ENCODE results near the gene CS. TPM values are rescaled to one million over a fixed set of nuclear protein-coding genes. Genes with fewer than 3 reads are reported as not detected.

The CS gene
- polyA plus RNA-seq, 1 of the 3 experiments (the other 2 are of a cell fraction), result 121 TPM

DNA sequence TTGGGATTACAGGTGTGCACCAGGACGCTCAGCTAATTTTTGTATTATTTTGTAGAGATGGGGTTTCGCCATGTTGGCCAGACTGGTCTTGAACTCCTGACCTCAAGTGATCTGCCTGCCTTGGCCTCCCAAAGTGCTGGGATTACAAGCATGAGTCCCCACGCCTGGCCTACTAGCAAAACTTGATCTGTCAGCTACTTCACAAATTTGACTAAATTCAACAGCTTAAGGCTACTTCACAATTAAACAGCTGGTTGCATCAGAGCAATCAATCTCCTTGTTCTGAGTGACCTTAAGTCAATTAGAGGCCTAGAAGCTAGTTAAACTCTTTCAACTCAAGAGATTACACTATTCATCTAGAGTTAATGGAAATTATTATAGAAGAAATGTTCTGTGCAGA, 21.2 kb downstream of the CS start:
- DNase-seq, result no peak
- H3K27me3 ChIP-seq (ENCODE audit: insufficient read depth), result no peaks in the 10 kb centered on the region
- no peaks in the 10 kb centered on the region for H3K4me1 ChIP-seq (ENCODE audit: control insufficient read depth in 1 of 2, insufficient read depth in 2 of 2, low read depth in 1 of 2, low read length in 1 of 2)
- H3K9ac ChIP-seq, result no peak overlapping the region
- peaks cover 17% of the 10 kb centered on the region for H3F3A ChIP-seq (replicated peaks; ENCODE audit: insufficient read depth)
- ChIA-PET CTCF (interaction anchor here (0.7 to 3.4 kb wide), 2 partner anchors 10 to 12 kb away, joined by 3 to 18 read pairs; partner anchors contain the start of gene COQ10A), POLR2A (no interaction called here)
- H3K9me3 ChIP-seq, result no peaks in the 10 kb centered on the region
- H3K4me2 ChIP-seq, result no peak overlapping the region
- no peaks in the 10 kb centered on the region for H3K9me2 ChIP-seq
- TF ChIP-seq RFX5 (IDR thresholded peaks at IDR 0.05; ENCODE audit: low read length), result no peak
- no peak for TF ChIP-seq ELF1 (IDR thresholded peaks at IDR 0.05)
- no peak overlapping the region for H3K4me3 ChIP-seq (ENCODE audit: low read depth in 2 of 2, low read length in 1 of 2)
- 0 out of 2 replicates have a peak, but pooled peaks cover 4% of the 10 kb centered on the region for H3K79me2 ChIP-seq (ENCODE audit: insufficient read depth)
- WGBS (ENCODE audit: low lambda C conversion rate), result 100% methylated on average over 3 of the region's 3 CpGs
- no peaks in the 10 kb centered on the region for H4K20me1 ChIP-seq (ENCODE audit: insufficient read depth)
- H2AFZ ChIP-seq (ENCODE audit: low read depth), result no peak overlapping the region
- no peak overlapping the region for H3K27ac ChIP-seq (ENCODE audit: low read depth in 2 of 2, low read length in 1 of 2)
- peaks cover 52 to 83% of the 10 kb centered on the region in 2 experiments for H3K36me3 ChIP-seq (replicated peaks in 1 of 2; ENCODE audit: control insufficient read depth in 1 of 2, insufficient read depth in 2 of 2, low read length in 1 of 2)

DNA sequence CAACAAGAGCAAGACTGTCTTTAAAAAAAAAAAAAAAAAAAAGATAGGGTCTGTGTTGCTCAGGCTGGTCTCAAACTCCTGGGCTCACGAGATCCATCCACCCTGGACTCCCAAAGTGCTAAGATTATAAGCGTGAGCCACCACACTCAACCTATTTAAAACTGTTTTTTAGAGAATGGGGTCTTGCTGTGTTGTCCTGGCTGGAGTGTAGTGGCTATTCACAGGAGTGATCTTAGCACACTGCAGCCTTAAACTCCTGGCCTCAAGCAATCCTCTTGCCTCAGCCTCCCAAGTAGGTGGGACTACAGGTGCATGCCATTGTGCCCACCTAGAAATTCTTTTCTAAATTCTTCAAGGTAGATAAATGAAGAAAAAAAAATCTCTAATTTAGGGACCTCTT, 25.8 kb downstream of the CS start:
- H3K36me3 ChIP-seq (replicated peaks in 1 of 2; ENCODE audit: control insufficient read depth in 1 of 2, insufficient read depth in 2 of 2, low read length in 1 of 2), result peaks cover 58 to 62% of the 10 kb centered on the region in 2 experiments
- peaks cover 39% of the 10 kb centered on the region for H3F3A ChIP-seq (replicated peaks; ENCODE audit: insufficient read depth)
- no peak overlapping the region for H2AFZ ChIP-seq (ENCODE audit: low read depth)
- 0 out of 2 replicates have a peak, but pooled peaks cover 4% of the 10 kb centered on the region for H3K79me2 ChIP-seq (ENCODE audit: insufficient read depth)
- DNase-seq, result no peak
- no peak overlapping the region for H3K9ac ChIP-seq
- WGBS (ENCODE audit: low lambda C conversion rate), result 93% methylated on average over 2 of the region's 2 CpGs
- H3K9me3 ChIP-seq, result no peaks in the 10 kb centered on the region
- no peaks in the 10 kb centered on the region for H3K9me2 ChIP-seq
- H3K27me3 ChIP-seq (ENCODE audit: insufficient read depth), result no peaks in the 10 kb centered on the region
- H3K4me1 ChIP-seq (ENCODE audit: control insufficient read depth in 1 of 2, insufficient read depth in 2 of 2, low read depth in 1 of 2, low read length in 1 of 2), result no peaks in the 10 kb centered on the region
- CTCF ChIA-PET, result interaction anchor here (1.9 kb wide), 1 partner anchor 85 kb away, joined by 4 read pairs; the partner anchor contains the start of gene SMARCC2
- POLR2A ChIA-PET, result no interaction called here
- no peak overlapping the region for H3K4me2 ChIP-seq
- no peak overlapping the region for H3K4me3 ChIP-seq (ENCODE audit: low read depth in 2 of 2, low read length in 1 of 2)
- no peaks in the 10 kb centered on the region for H4K20me1 ChIP-seq (ENCODE audit: insufficient read depth)
- no peak overlapping the region for H3K27ac ChIP-seq (ENCODE audit: low read depth in 2 of 2, low read length in 1 of 2)
- TF ChIP-seq, protein P1, sequence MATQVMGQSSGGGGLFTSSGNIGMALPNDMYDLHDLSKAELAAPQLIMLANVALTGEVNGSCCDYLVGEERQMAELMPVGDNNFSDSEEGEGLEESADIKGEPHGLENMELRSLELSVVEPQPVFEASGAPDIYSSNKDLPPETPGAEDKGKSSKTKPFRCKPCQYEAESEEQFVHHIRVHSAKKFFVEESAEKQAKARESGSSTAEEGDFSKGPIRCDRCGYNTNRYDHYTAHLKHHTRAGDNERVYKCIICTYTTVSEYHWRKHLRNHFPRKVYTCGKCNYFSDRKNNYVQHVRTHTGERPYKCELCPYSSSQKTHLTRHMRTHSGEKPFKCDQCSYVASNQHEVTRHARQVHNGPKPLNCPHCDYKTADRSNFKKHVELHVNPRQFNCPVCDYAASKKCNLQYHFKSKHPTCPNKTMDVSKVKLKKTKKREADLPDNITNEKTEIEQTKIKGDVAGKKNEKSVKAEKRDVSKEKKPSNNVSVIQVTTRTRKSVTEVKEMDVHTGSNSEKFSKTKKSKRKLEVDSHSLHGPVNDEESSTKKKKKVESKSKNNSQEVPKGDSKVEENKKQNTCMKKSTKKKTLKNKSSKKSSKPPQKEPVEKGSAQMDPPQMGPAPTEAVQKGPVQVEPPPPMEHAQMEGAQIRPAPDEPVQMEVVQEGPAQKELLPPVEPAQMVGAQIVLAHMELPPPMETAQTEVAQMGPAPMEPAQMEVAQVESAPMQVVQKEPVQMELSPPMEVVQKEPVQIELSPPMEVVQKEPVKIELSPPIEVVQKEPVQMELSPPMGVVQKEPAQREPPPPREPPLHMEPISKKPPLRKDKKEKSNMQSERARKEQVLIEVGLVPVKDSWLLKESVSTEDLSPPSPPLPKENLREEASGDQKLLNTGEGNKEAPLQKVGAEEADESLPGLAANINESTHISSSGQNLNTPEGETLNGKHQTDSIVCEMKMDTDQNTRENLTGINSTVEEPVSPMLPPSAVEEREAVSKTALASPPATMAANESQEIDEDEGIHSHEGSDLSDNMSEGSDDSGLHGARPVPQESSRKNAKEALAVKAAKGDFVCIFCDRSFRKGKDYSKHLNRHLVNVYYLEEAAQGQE (IDR thresholded peaks at IDR 0.05; ENCODE audit: low read depth, low read length), result no peak
- TF ChIP-seq, protein P2, sequence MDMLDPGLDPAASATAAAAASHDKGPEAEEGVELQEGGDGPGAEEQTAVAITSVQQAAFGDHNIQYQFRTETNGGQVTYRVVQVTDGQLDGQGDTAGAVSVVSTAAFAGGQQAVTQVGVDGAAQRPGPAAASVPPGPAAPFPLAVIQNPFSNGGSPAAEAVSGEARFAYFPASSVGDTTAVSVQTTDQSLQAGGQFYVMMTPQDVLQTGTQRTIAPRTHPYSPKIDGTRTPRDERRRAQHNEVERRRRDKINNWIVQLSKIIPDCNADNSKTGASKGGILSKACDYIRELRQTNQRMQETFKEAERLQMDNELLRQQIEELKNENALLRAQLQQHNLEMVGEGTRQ (IDR thresholded peaks at IDR 0.05; ENCODE audit: borderline replicate concordance, low read depth, low read length), result no peak
- no peak for TF ChIP-seq TCF12 (IDR thresholded peaks at IDR 0.05)
- TF ChIP-seq ZBTB33 (IDR thresholded peaks at IDR 0.05; ENCODE audit: borderline replicate concordance, low read depth), result no peak
- TF ChIP-seq ELF1 (IDR thresholded peaks at IDR 0.05), result no peak
- no peak for TF ChIP-seq SIN3A (IDR thresholded peaks at IDR 0.05; ENCODE audit: borderline replicate concordance, low read depth, low read length)
- TF ChIP-seq GATA2 (CRISPR knock-in tag; IDR thresholded peaks at IDR 0.05), result no peak
- TF ChIP-seq, protein P3, sequence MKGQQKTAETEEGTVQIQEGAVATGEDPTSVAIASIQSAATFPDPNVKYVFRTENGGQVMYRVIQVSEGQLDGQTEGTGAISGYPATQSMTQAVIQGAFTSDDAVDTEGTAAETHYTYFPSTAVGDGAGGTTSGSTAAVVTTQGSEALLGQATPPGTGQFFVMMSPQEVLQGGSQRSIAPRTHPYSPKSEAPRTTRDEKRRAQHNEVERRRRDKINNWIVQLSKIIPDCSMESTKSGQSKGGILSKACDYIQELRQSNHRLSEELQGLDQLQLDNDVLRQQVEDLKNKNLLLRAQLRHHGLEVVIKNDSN (IDR thresholded peaks at IDR 0.05; ENCODE audit: borderline replicate concordance, low read depth), result no peak
- TF ChIP-seq RFX5 (IDR thresholded peaks at IDR 0.05; ENCODE audit: low read length), result no peak
- TF ChIP-seq NFIC (IDR thresholded peaks at IDR 0.05; ENCODE audit: borderline replicate concordance), result no peak
- no peak for TF ChIP-seq NRF1 (IDR thresholded peaks at IDR 0.05; ENCODE audit: low read depth, low read length)
- no peak for TF ChIP-seq SMC3 (IDR thresholded peaks at IDR 0.05; ENCODE audit: low read depth, low read length)
- TF ChIP-seq, protein P4, sequence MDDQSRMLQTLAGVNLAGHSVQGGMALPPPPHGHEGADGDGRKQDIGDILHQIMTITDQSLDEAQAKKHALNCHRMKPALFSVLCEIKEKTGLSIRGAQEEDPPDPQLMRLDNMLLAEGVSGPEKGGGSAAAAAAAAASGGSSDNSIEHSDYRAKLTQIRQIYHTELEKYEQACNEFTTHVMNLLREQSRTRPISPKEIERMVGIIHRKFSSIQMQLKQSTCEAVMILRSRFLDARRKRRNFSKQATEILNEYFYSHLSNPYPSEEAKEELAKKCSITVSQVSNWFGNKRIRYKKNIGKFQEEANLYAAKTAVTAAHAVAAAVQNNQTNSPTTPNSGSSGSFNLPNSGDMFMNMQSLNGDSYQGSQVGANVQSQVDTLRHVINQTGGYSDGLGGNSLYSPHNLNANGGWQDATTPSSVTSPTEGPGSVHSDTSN (IDR thresholded peaks at IDR 0.05), result no peak
- TF ChIP-seq CHD2 (IDR thresholded peaks at IDR 0.05; ENCODE audit: low read length, partially characterized antibody), result no peak
- TF ChIP-seq FOSL2 (IDR thresholded peaks at IDR 0.05; ENCODE audit: borderline replicate concordance, low read depth), result no peak
- no peak for TF ChIP-seq FOXJ3 (CRISPR knock-in tag; IDR thresholded peaks at IDR 0.05)
- no peak for TF ChIP-seq CTCF (IDR thresholded peaks at IDR 0.05)

Data from SK-N-SH (cell line).